Suprapubic skin (tissue), 4 donors: ENCODE results near the gene VIPAS39.

ENCODE experiments used
- EP300 ChIP-seq: sonication (generic); formaldehyde crosslinking; IDR thresholded peaks from one replicate; pipeline ENCODE4 v1.6.1; 2017; ENCODE audit warnings: antibody characterized with exemption
- POLR2A ChIP-seq, 2 donors: fragments of 450-650 bp; IDR thresholded peaks; one replicate each; pipeline ENCODE4 v1.6.1; 2017; ENCODE audit warnings: antibody characterized with exemption in 2 of 2, mild to moderate bottlenecking in 2 of 2, moderate library complexity in 2 of 2
- POLR2AphosphoS5 ChIP-seq, 3 donors: sonication (generic); formaldehyde crosslinking; IDR thresholded peaks; one replicate each; pipeline ENCODE4 v1.6.1; 2017; ENCODE audit warnings: antibody characterized with exemption in 3 of 3
- TF ChIP-seq, protein P1 (sequence below), 2 donors: fragments of 200-600 bp in 1 of 2; fragments of 450-650 bp in 1 of 2; sonication (generic) in 1 of 2; IDR thresholded peaks; one replicate each; pipeline ENCODE4 v1.5.1; 2016 to 2019; ENCODE audit warnings: antibody characterized with exemption in 2 of 2, mild to moderate bottlenecking in 1 of 2, moderate library complexity in 1 of 2

DNA sequence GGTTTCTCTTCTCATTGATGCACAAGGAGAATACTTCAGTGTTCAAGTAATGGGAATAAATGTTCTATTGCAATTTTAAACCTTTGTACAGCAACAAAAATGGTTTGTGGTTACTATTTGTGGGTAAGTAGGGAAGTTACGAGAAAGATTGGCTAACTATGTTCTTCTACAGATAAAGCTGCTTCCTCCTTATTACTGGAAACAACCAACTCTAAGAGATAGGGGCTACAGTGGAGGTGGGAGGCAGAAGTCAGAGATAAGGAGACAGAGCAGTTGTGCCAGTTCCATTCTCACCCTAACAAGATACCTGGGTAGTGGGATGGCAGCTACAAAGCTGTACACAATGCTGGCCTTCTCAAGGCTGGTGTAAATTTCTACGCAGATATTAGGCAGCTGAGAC, 50.2 kb downstream of the VIPAS39 start:
- no peak for TF ChIP-seq POLR2A (IDR thresholded peaks at IDR 0.05)
- no peak for TF ChIP-seq POLR2AphosphoS5 (IDR thresholded peaks at IDR 0.05)
- no peak for TF ChIP-seq EP300
- TF ChIP-seq, protein P1, sequence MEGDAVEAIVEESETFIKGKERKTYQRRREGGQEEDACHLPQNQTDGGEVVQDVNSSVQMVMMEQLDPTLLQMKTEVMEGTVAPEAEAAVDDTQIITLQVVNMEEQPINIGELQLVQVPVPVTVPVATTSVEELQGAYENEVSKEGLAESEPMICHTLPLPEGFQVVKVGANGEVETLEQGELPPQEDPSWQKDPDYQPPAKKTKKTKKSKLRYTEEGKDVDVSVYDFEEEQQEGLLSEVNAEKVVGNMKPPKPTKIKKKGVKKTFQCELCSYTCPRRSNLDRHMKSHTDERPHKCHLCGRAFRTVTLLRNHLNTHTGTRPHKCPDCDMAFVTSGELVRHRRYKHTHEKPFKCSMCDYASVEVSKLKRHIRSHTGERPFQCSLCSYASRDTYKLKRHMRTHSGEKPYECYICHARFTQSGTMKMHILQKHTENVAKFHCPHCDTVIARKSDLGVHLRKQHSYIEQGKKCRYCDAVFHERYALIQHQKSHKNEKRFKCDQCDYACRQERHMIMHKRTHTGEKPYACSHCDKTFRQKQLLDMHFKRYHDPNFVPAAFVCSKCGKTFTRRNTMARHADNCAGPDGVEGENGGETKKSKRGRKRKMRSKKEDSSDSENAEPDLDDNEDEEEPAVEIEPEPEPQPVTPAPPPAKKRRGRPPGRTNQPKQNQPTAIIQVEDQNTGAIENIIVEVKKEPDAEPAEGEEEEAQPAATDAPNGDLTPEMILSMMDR (IDR thresholded peaks at IDR 0.05) = no peak
